KMS-11 (cell line): ENCODE data around the gene THSD8.

Experiments used
- H2AFZ ChIP-seq: fragments of 200-600 bp; sonication (generic); 2 replicates; pipeline ENCODE4 v1.6.1; 2016; ENCODE audit warnings: antibody characterized with exemption, mixed run types, low read depth
- H3K27ac ChIP-seq: fragments of 200-600 bp; sonication (generic); 2 replicates; pipeline ENCODE4 v1.6.1; 2016; ENCODE audit warnings: mild to moderate bottlenecking, mixed run types
- H3K27me3 ChIP-seq: fragments of 200-600 bp; sonication (generic); 2 replicates; pipeline ENCODE4 v1.6.1; 2017; ENCODE audit warnings: mild to moderate bottlenecking, low read depth, mixed run types, moderate library complexity; ENCODE audit not compliant: insufficient read depth
- H3K36me3 ChIP-seq: fragments of 200-600 bp; sonication (generic); 2 replicates; pipeline ENCODE4 v1.6.1; 2017; ENCODE audit warnings: mild to moderate bottlenecking, mixed run types; ENCODE audit not compliant: insufficient read depth
- H3K4me1 ChIP-seq: fragments of 200-600 bp; sonication (generic); 2 replicates; pipeline ENCODE4 v1.6.1; 2016; ENCODE audit warnings: mild to moderate bottlenecking, low read depth, mixed run types; ENCODE audit not compliant: poor library complexity, severe bottlenecking
- H3K4me2 ChIP-seq: fragments of 200-600 bp; sonication (generic); 2 replicates; pipeline ENCODE4 v1.7.0; 2016; ENCODE audit warnings: mild to moderate bottlenecking, mixed run types
- H3K4me3 ChIP-seq: fragments of 200-600 bp; sonication (generic); IDR thresholded peaks from 2 replicates; pipeline ENCODE4 v1.6.1; 2017; ENCODE audit warnings: low read depth, low read length, mixed read lengths; ENCODE audit not compliant: insufficient read depth
- H3K79me2 ChIP-seq: fragments of 200-600 bp; sonication (generic); 2 replicates; pipeline ENCODE4 v1.6.1; 2016; ENCODE audit warnings: low read depth, mixed run types; ENCODE audit not compliant: insufficient read depth
- H3K9ac ChIP-seq: fragments of 200-600 bp; sonication (generic); 2 replicates; pipeline ENCODE4 v1.6.1; 2016; ENCODE audit warnings: mild to moderate bottlenecking, mixed run types
- H4K20me1 ChIP-seq: fragments of 200-600 bp; sonication (generic); 2 replicates; pipeline ENCODE4 v1.6.1; 2016; ENCODE audit warnings: mild to moderate bottlenecking, mixed run types; ENCODE audit not compliant: insufficient read depth
- TF ChIP-seq, protein P1 (sequence below): fragments of 200-600 bp; sonication (generic); conservative IDR thresholded peaks from 2 replicates; pipeline ENCODE4 v1.6.1; 2017; ENCODE audit warnings: low read depth, mild to moderate bottlenecking, antibody characterized with exemption, low read length, moderate library complexity, mixed read lengths

Gene THSD8

DNA sequence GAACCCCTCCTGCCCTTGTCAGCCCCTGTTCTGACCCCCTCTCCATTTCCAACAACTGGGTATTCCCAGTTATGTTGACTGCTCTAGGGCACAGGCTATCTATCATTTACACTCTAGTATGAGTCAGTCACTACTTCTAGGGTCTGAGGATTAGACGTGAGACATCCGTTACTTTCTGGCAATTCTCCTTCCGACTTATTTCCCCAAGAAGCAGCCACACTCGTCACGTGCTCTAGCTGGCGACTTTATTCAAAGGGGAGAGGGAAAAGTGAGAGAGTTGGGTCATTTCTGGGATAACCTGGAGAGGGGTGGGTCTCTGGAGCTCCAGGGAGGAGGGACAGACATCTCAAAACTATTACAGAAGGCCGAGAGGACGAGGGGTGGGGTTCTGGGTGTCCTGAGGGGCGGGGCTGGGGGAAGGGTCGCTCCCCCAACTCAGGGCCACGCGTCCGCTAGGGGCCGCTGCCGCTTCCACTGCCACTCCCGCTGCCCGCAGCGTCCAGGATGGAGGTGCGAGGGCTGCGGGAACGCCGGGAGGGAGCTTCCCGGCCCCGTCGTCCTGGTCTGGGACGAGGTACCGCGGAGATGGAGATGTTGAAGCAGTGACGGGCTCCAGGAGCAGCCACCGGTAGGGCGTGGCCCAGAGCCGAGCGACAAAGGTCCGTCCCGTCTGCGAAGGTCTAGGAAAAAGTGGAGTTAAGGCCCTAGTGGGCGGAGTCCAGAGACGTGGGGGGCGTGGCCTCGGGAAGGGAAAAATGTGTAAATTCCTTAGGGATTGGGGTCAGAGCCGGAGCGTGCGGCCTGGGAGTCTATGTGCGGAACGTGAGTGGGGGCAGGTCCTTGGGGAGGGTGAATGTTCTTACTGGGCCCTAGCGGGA, 23.6 kb downstream of the THSD8 start:
- H3K27me3 ChIP-seq: peaks cover 26% of the 10 kb centered on the region
- no peak overlapping the region for H3K4me2 ChIP-seq
- H2AFZ ChIP-seq: no peak overlapping the region
- H3K79me2 ChIP-seq: no peaks in the 10 kb centered on the region
- no peaks in the 10 kb centered on the region for H3K36me3 ChIP-seq
- H3K9ac ChIP-seq: no peak overlapping the region
- TF ChIP-seq, protein P1, sequence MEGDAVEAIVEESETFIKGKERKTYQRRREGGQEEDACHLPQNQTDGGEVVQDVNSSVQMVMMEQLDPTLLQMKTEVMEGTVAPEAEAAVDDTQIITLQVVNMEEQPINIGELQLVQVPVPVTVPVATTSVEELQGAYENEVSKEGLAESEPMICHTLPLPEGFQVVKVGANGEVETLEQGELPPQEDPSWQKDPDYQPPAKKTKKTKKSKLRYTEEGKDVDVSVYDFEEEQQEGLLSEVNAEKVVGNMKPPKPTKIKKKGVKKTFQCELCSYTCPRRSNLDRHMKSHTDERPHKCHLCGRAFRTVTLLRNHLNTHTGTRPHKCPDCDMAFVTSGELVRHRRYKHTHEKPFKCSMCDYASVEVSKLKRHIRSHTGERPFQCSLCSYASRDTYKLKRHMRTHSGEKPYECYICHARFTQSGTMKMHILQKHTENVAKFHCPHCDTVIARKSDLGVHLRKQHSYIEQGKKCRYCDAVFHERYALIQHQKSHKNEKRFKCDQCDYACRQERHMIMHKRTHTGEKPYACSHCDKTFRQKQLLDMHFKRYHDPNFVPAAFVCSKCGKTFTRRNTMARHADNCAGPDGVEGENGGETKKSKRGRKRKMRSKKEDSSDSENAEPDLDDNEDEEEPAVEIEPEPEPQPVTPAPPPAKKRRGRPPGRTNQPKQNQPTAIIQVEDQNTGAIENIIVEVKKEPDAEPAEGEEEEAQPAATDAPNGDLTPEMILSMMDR: peak; percentile 42
- H3K4me1 ChIP-seq: no peaks in the 10 kb centered on the region
- H4K20me1 ChIP-seq: no peaks in the 10 kb centered on the region
- H3K4me3 ChIP-seq: no peak overlapping the region
- no peak overlapping the region for H3K27ac ChIP-seq

DNA sequence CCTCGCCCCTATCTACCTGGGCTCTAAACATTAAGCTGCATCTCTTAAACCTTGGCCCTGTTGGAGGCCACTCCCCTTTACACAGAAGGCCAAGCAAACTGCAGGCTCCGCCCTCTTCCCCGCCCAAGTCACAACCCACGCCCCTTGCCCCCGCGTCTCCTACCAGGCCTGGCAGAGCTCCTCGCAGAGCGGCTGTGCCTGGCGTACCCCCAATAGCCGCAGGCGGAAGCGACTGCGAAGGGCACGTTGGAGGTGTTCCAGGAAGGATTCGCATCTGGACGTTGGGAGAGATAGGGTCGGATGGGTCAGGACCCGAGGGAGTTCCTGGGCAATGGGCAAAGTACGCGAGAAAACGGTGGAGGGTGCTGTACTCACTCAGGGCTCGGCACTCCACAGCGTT, 26.6 kb downstream of the THSD8 start:
- TF ChIP-seq, protein P1: no peak
- no peak overlapping the region for H2AFZ ChIP-seq
- H4K20me1 ChIP-seq: no peaks in the 10 kb centered on the region
- H3K79me2 ChIP-seq: no peaks in the 10 kb centered on the region
- H3K36me3 ChIP-seq: no peaks in the 10 kb centered on the region
- H3K4me1 ChIP-seq: peaks cover 10% of the 10 kb centered on the region
- peaks cover 32% of the 10 kb centered on the region for H3K27me3 ChIP-seq
- H3K4me2 ChIP-seq: no peak overlapping the region
- no peak overlapping the region for H3K9ac ChIP-seq
- H3K27ac ChIP-seq: no peak overlapping the region
- H3K4me3 ChIP-seq: no peak overlapping the region

DNA sequence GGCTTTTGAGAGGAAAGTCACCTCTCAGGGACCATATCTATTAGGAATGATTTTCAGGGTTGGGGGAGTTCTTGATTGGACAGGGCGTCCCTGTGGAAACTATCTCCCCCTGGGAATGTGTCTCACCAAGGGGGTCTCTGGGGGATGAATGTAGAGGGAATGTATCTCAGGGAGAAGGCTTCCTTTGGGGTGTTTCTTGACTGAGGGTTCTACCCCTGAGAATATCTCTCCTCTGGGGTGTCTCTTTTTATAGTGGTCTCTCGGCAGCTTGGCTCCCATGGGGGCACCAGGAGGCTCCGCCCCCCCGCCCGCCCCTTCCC, 31.5 kb downstream of the THSD8 start:
- H3K27me3 ChIP-seq: peaks cover 63% of the 10 kb centered on the region
- no peaks in the 10 kb centered on the region for H4K20me1 ChIP-seq
- H3K9ac ChIP-seq: no peak overlapping the region
- peak overlapping the region; percentile 29; the same call in 1 of the 2 replicates for H3K4me2 ChIP-seq
- H3K79me2 ChIP-seq: no peaks in the 10 kb centered on the region
- H3K27ac ChIP-seq: no peak overlapping the region
- TF ChIP-seq, protein P1: no peak
- no peak overlapping the region for H2AFZ ChIP-seq
- H3K4me1 ChIP-seq: peaks cover 15% of the 10 kb centered on the region
- H3K36me3 ChIP-seq: no peaks in the 10 kb centered on the region
- H3K4me3 ChIP-seq: no peak overlapping the region

DNA sequence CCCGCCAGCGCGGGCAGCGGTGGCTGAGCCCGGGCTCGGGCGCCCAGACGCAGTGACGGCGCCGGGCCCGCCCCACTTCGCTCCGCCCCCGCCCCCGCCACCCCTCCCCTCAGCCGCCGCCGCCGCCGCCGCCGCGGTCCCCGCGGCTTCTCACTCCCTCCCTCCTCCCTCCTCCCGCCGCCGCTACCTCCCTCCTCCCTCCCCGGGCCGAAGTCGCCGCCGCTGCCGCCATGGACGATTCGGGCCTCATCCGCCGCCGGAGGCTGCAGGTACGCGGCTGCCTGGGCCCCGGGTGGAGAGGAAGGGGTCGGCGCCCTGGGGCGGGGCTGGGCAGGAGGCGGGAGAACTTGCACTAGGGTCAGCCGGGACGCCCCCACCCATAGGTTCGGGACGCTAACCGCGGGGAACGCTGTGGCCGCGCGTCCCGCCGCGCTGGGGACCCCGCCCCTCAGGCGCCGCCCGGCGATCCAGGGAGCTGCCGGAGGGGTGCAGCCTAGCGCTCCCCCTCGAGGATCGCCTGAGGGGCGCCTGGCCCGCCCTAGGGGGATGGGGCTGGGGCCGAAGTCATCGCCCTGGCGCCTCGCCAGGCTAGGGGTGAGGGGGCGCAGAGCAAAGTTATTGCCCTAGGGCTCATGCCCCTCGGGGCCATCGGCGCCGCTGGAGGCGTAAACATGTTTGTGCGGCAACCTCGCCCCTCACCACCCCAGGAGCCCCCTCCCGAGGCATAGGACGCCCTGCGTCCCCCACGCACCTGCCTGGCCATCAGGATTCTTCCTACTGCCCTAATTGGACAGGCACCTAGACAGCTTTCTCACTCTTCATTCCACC, 32.1 kb downstream of the THSD8 start:
- H3K36me3 ChIP-seq: no peaks in the 10 kb centered on the region
- H3K79me2 ChIP-seq: no peaks in the 10 kb centered on the region
- H4K20me1 ChIP-seq: no peaks in the 10 kb centered on the region
- no peak overlapping the region for H3K4me3 ChIP-seq
- H3K9ac ChIP-seq: no peak overlapping the region
- H3K27ac ChIP-seq: no peak overlapping the region
- H3K27me3 ChIP-seq: peaks cover 58% of the 10 kb centered on the region
- H2AFZ ChIP-seq: peak overlapping the region; percentile 57
- H3K4me2 ChIP-seq: peak overlapping the region; percentile 76
- TF ChIP-seq, protein P1: no peak
- peaks cover 15% of the 10 kb centered on the region for H3K4me1 ChIP-seq
